H1 (cell line): Measurements from ENCODE around the gene DLL3. TPM values are rescaled to one million over a fixed set of nuclear protein-coding genes. Genes with fewer than 3 reads are reported as not detected.

Experiments
- ASH2L ChIP-seq: fragments of 200-600, 300-600 bp; sonication (generic); IDR thresholded peaks from one replicate; pipeline ENCODE4 v1.7.1; 2017; ENCODE audit warnings: low read length
- ATF2 ChIP-seq: IDR thresholded peaks from 2 replicates; pipeline ENCODE4 v1.6.1; 2012; ENCODE audit warnings: low read length, inconsistent platforms
- CBX8 ChIP-seq: fragments of 300-800, 300-1000 bp; sonication (generic); IDR thresholded peaks from 2 replicates; pipeline ENCODE4 v1.7.1; 2016; ENCODE audit warnings: low read depth, low read length, borderline replicate concordance
- CEBPB ChIP-seq: IDR thresholded peaks from 2 replicates; pipeline ENCODE4 v1.6.1; 2012; ENCODE audit warnings: low read depth, low read length
- CHD2 ChIP-seq: IDR thresholded peaks from 2 replicates; pipeline ENCODE4 v1.6.1; 2012; ENCODE audit warnings: low read length, improper control_type of control experiment
- CREB1 ChIP-seq: IDR thresholded peaks from 2 replicates; pipeline ENCODE4 v1.6.1; 2012; ENCODE audit warnings: inconsistent platforms
- CTBP2 ChIP-seq: IDR thresholded peaks from 2 replicates; pipeline ENCODE4 v1.7.0; 2011; ENCODE audit warnings: borderline replicate concordance, mild to moderate bottlenecking, moderate library complexity, mixed read lengths, low read length; ENCODE audit not compliant: insufficient read depth, insufficient read length
- EGR1 ChIP-seq: IDR thresholded peaks from 2 replicates; pipeline ENCODE4 v1.6.1; 2011; ENCODE audit warnings: low read depth, low read length, borderline replicate concordance
- EZH2 ChIP-seq: fragments of 200-600 bp; sonication (generic); IDR thresholded peaks from 2 replicates; pipeline ENCODE4 v1.7.1; 2012; ENCODE audit warnings: low read depth, mild to moderate bottlenecking, moderate library complexity, low read length, inconsistent platforms; ENCODE audit not compliant: severe bottlenecking
- FOSL1 ChIP-seq: IDR thresholded peaks from 2 replicates; pipeline ENCODE4 v1.6.1; 2011; ENCODE audit warnings: mild to moderate bottlenecking, low read depth, low read length, moderate library complexity; ENCODE audit not compliant: insufficient read depth
- GTF2F1 ChIP-seq: IDR thresholded peaks from 2 replicates; pipeline ENCODE4 v1.6.1; 2012; ENCODE audit warnings: low read depth, low read length, improper control_type of control experiment, borderline replicate concordance
- HDAC2 ChIP-seq, 2 experiments: fragments of 300-600 bp in 1 of 2; sonication (generic) in 1 of 2; IDR thresholded peaks; 2 replicates each; pipeline ENCODE4 v1.6.1; 2011 to 2012; ENCODE audit warnings: low read depth in 2 of 2, low read length in 2 of 2, mild to moderate bottlenecking in 2 of 2, moderate library complexity in 2 of 2, borderline replicate concordance in 1 of 2, inconsistent platforms in 1 of 2
- JUND ChIP-seq: IDR thresholded peaks from 2 replicates; pipeline ENCODE4 v1.6.1; 2011; ENCODE audit warnings: mild to moderate bottlenecking, improper control_type of control experiment, low read length
- KDM1A ChIP-seq: fragments of 200-600, 300-600 bp; sonication (generic); IDR thresholded peaks from 2 replicates; pipeline ENCODE4 v1.7.1; 2016; ENCODE audit warnings: mild to moderate bottlenecking, low read length, borderline replicate concordance
- KDM4A ChIP-seq: IDR thresholded peaks from one replicate; pipeline ENCODE4 v1.7.1; 2012; ENCODE audit warnings: low read depth, mild to moderate bottlenecking, moderate library complexity, low read length, inconsistent platforms; ENCODE audit not compliant: severe bottlenecking
- KDM5A ChIP-seq: fragments of 200-600 bp; IDR thresholded peaks from 2 replicates; pipeline ENCODE4 v1.7.1; 2012; ENCODE audit warnings: mild to moderate bottlenecking, low read length, inconsistent platforms, mixed read lengths
- MAFK ChIP-seq: IDR thresholded peaks from 2 replicates; pipeline ENCODE4 v1.6.1; 2012; ENCODE audit warnings: low read depth, mild to moderate bottlenecking, improper control_type of control experiment, low read length
- TBP ChIP-seq: IDR thresholded peaks from 2 replicates; pipeline ENCODE4 v1.6.1; 2011; ENCODE audit warnings: low read depth, low read length, improper control_type of control experiment
- TEAD4 ChIP-seq: IDR thresholded peaks from 2 replicates; pipeline ENCODE4 v1.6.1; 2012; ENCODE audit warnings: low read depth, low read length, inconsistent platforms, mixed read lengths
- polyA plus RNA-seq, 7 experiments: library from polyadenylated mRNA; depleted of rRNA in 3 of 7; stranded (reverse) in 5 of 7; unstranded in 2 of 7; fragments of >200 nt in 5 of 7; fragments of 200-250 nt in 2 of 7; gene quantifications; 1 replicate in 5 of 7; 2 replicates in 1 of 7; 4 replicates in 1 of 7; pipeline versions ENCODE4 v1.2.1 to v1.2.3, GENCODE V29; 2011 to 2013; ENCODE audit warnings: missing spikeins in 2 of 7, mixed read lengths in 2 of 7
- total RNA-seq: library from RNA; stranded (reverse); fragmentation: NEBNext Ultra II Directional; extraction: Animal tissue kit (Norgen Biotek cat#: 25700); gene quantifications from 2 replicates; pipeline ENCODE4 v1.2.1, GENCODE V29; 2021
- TF ChIP-seq, protein P1 (sequence below): IDR thresholded peaks from 2 replicates; pipeline ENCODE4 v1.6.1; 2011; ENCODE audit warnings: low read length, improper control_type of control experiment
- TF ChIP-seq, protein P2 (sequence below): IDR thresholded peaks from 2 replicates; pipeline ENCODE4 v1.6.1; 2012; ENCODE audit warnings: inconsistent platforms

DLL3 gene
- total and polyA plus RNA-seq, 2 of the 8 experiments (the other 6 are each of a cell fraction or from before 2014, with no cell fraction given): 12.2 to 13.8 TPM

GRCh38 chr19:39532233-39533002 is 33.7 kb downstream of the DLL3 start, which contains the start of gene EID2B (continued):
- no peak for TF ChIP-seq MAFK
- TF ChIP-seq CHD2: 0 out of 2 replicates have a peak, but pooled peaks have one; percentile 11
- peak; percentile 51; the same call in 1 of the 2 replicates for TF ChIP-seq GTF2F1
- no peak for TF ChIP-seq EGR1
- TF ChIP-seq HDAC2 (IDR thresholded peaks at IDR 0.05; ENCODE audit: borderline replicate concordance in 1 of 2, low read depth in 2 of 2, low read length in 2 of 2): peak in 1 of 2 experiments; percentile 70; a peak in 1 of 4 replicates
- peak; percentile 95 for TF ChIP-seq KDM4A
- no peak for TF ChIP-seq FOSL1
- peak; percentile 80 for TF ChIP-seq KDM1A
- no peak for TF ChIP-seq CEBPB
- TF ChIP-seq ATF2: no peak; the same call in 1 of the 2 replicates
- TF ChIP-seq ASH2L: peak; percentile 74
- no peak for TF ChIP-seq TBP
- no peak for TF ChIP-seq CTBP2
- no peak for TF ChIP-seq TEAD4
- no peak for TF ChIP-seq CBX8
- no peak for TF ChIP-seq EZH2
- TF ChIP-seq CREB1: peak; percentile 57; the same call in 1 of the 2 replicates
- TF ChIP-seq KDM5A: no peak; the same call in 1 of the 2 replicates
- TF ChIP-seq, protein P1, sequence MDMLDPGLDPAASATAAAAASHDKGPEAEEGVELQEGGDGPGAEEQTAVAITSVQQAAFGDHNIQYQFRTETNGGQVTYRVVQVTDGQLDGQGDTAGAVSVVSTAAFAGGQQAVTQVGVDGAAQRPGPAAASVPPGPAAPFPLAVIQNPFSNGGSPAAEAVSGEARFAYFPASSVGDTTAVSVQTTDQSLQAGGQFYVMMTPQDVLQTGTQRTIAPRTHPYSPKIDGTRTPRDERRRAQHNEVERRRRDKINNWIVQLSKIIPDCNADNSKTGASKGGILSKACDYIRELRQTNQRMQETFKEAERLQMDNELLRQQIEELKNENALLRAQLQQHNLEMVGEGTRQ: no peak
- TF ChIP-seq, protein P2, sequence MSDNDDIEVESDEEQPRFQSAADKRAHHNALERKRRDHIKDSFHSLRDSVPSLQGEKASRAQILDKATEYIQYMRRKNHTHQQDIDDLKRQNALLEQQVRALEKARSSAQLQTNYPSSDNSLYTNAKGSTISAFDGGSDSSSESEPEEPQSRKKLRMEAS: peak; percentile 46; the same call in 1 of the 2 replicates
- TF ChIP-seq JUND: 0 out of 2 replicates have a peak, but pooled peaks have one; percentile 15
